Mucosa of rectum (tissue), 2 donors: Measurements from ENCODE around the gene AHNAK2.

Experiments used
- H3K27ac ChIP-seq, 2 donors: one replicate each; pipeline ENCODE4 v1.7.0; 2013; ENCODE audit warnings: inconsistent platforms in 2 of 2, low read depth in 2 of 2, low read length in 2 of 2
- H3K27me3 ChIP-seq, 2 donors: one replicate each; pipeline ENCODE4 v1.7.0; 2013; ENCODE audit warnings: low read length in 2 of 2; ENCODE audit not compliant: control insufficient read depth in 2 of 2, insufficient read depth in 2 of 2
- H3K36me3 ChIP-seq, 2 donors: one replicate each; pipeline ENCODE4 v1.7.0; 2013; ENCODE audit warnings: low read length in 2 of 2; ENCODE audit not compliant: control insufficient read depth in 2 of 2, insufficient read depth in 2 of 2
- H3K4me1 ChIP-seq, 2 donors: one replicate each; pipeline ENCODE4 v1.7.0; 2013; ENCODE audit warnings: low read length in 2 of 2, mild to moderate bottlenecking in 1 of 2; ENCODE audit not compliant: control insufficient read depth in 2 of 2, insufficient read depth in 2 of 2
- H3K4me3 ChIP-seq, 2 donors: one replicate each; pipeline ENCODE4 v1.7.0; 2013; ENCODE audit warnings: low read length in 2 of 2
- H3K9ac ChIP-seq, 2 donors: one replicate each; pipeline ENCODE4 v1.7.0; 2013; ENCODE audit warnings: low read length in 2 of 2, low read depth in 1 of 2, mild to moderate bottlenecking in 1 of 2
- H3K9me3 ChIP-seq, 2 donors: one replicate each; pipeline ENCODE4 v1.7.0; 2013; ENCODE audit warnings: low read length in 2 of 2; ENCODE audit not compliant: control insufficient read depth in 2 of 2
- donor health status: healthy.
- donor health status: Normal muscosa, but diverticular disease.

Gene AHNAK2

DNA sequence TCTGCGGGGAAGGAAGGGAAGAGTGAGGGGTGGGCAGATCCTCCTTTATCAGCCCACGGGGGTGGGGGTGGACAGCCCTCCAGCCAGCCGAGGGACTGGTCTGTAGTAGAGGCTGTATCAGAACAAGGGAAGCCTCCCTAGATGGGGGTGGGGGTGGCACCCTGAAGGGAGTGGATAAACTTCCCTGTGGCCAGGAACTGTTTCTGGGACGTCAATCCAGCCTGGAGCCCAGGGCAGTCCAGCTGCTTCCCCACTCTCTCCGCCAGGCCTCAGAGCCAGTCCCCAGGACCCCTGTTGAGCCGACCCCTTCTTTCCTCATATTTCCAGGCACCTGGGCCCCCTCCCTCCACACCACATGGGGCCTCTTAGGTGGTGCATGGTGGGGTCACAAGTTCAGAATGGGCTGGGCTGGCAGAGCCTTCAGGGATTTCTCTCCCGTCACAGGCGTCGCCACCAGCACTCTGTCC lies 46.8 kb downstream of the AHNAK2 start:
- Histone ChIP-seq H3K36me3 (no peaks in the 10 kb centered on the region), H3K9me3 (no peaks in the 10 kb centered on the region), H3K27ac (no peak overlapping the region), H3K4me1 (peaks cover 2 to 6% of the 10 kb centered on the region in 2 donors), H3K27me3 (peaks cover 18 to 35% of the 10 kb centered on the region in 2 donors), H3K9ac (no peak overlapping the region), H3K4me3 (no peak overlapping the region)

DNA sequence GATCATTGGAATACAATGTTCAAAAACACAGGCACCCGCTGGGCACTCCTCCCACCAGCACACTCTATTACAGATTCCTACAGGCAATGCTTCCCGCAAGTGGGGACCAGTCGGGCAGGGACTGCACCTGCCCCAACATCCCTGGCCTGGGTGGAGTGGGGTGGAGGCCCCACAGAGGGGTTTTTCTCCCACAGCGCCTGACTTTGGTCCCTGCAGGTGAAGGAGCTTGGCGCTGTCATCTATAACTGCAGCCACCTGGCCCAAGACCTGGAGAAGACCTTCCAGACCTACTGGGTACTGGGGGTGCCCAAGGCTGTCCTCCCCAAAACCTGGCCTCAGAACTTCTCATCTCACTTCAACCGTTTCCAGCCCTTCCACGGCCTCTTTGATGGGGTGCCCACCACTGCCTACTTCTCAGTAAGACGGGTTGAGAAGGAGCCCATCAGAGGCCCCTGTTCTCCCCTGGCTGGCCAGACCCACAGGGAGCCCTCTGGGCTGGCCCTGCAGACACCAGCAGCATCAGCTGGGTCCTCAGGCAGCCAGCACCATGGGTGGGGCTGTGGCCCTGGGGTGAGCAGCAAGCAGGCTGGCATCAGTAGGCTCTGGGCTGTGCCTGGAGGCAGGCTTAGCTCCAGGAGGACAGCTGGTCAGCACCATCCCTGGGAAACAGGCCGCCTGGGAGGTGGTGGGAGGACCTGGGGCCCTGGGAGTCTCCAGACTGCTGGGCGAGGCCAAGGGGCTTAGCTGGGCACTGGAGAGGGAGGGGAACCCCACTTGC lies 47.5 kb downstream of the AHNAK2 start:
- H3K27me3 ChIP-seq: peaks cover 18 to 31% of the 10 kb centered on the region in 2 donors
- no peaks in the 10 kb centered on the region for H3K9me3 ChIP-seq
- H3K27ac ChIP-seq: no peak overlapping the region
- peaks cover 2 to 11% of the 10 kb centered on the region in 2 donors for H3K4me1 ChIP-seq
- no peaks in the 10 kb centered on the region for H3K36me3 ChIP-seq
- no peak overlapping the region for H3K9ac ChIP-seq
- no peak overlapping the region for H3K4me3 ChIP-seq

DNA sequence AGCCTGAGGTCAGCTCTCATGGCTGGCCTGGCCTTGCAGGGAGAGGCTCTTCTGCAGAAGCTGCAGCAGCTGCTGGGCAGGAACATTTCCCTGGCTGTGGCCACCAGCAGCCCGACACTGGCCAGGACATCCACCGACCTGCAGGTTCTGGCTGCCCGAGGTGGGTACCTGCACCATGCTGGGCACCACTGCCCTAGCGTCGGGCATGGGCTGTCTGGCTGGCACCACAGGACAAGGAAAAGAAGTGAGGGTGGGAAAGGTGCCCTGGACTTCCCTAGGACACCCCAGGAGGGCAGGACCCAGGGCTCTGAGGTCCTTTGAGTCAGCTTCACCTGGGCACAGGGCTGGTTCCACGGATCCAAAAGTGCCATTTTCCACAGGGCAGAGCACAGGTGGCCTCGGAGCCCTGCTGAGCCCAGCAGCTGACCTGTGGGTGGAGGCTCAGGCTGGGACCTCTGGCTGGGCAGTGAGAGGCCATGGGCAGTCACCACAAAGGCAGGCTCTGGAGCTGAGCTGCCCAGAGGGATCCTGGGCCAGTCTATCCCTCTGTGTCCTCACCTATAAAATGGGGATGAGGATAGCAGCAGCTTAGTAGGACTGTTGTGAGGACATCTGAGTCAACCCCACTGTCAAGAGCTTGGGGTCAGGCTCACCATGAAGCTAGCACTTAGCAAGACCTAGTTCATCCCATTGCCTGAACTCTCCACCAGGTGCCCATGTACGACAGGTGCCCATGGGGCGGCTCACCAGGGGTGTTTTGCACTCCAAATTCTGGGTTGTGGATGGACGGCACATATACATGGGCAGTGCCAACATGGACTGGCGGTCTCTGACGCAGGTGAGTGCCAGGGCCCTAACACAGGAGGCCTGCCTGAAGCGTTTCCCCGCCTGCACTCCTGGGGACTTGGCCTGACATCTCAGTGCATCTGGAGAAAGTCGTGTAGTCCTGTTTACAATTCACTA lies 48.6 kb downstream of the AHNAK2 start:
- H3K9me3 ChIP-seq: no peaks in the 10 kb centered on the region
- no peak overlapping the region for H3K27ac ChIP-seq
- no peak overlapping the region for H3K4me3 ChIP-seq
- H3K27me3 ChIP-seq: peaks cover 11 to 23% of the 10 kb centered on the region in 2 donors
- H3K4me1 ChIP-seq: peaks cover 2 to 11% of the 10 kb centered on the region in 2 donors
- H3K36me3 ChIP-seq: no peaks in the 10 kb centered on the region
- no peak overlapping the region for H3K9ac ChIP-seq

DNA sequence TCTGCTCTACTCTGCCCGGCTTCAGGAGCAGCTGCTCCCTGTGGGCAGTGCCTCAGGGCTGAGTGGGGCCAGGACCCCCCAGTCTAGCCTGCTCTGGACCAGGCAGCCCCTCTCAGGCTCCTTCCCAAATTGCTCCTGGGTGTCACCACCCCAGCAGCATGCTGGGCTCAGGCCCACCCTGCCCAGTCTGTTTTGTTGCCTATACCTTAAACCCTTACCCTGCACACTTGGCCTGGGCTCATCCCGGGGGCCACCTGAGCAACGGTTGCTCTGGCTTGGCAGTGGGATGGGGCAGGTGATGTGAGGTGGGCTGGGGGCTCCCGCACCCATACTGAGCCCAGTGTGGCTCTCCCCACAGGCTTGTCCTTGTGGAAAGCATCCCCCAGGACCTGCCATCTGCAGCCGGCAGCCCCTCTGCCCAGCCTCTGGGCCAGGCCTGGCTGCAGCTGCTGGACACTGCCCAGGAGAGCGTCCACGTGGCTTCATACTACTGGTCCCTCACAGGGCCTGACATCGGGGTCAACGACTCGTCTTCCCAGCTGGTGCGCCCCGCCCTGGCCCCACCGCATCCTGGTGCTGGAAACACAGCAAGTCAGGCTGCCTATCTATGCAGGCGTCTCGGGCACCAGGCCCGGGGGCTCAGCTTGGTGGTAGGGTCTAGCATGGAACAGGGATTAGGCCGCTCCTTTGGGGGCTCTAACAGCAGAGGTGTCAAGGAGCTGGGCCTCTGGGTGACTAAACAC lies 49.6 kb downstream of the AHNAK2 start:
- H3K27me3 ChIP-seq: peaks cover 4 to 17% of the 10 kb centered on the region in 2 donors
- H3K36me3 ChIP-seq: no peaks in the 10 kb centered on the region
- no peak overlapping the region for H3K9ac ChIP-seq
- no peak overlapping the region for H3K27ac ChIP-seq
- H3K4me3 ChIP-seq: no peak overlapping the region
- H3K4me1 ChIP-seq: peaks cover 2 to 11% of the 10 kb centered on the region in 2 donors
- no peaks in the 10 kb centered on the region for H3K9me3 ChIP-seq

DNA sequence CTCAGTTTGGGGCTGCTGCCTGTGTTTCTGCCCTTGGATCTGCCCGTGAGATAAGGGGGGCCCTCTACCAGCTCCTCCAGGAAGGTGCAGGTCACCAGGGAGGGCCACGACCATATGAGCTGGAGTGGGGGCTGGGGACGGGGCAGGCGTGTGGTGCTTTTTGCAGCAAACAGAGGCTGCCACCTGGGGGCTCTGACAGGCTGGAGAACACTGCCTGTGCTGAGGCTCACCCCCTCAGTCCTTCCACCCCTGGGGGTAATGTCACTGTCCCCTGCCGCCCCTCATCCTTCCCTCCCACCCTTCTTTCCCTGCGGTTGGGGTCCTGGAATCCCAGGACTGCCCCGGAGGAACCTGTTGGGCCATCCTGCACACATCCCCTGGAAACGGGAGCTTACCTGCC lies 50.3 kb downstream of the AHNAK2 start:
- Histone ChIP-seq H3K27ac (no peak overlapping the region), H3K4me1 (peaks cover 2 to 11% of the 10 kb centered on the region in 2 donors), H3K9me3 (no peaks in the 10 kb centered on the region), H3K36me3 (no peaks in the 10 kb centered on the region), H3K4me3 (no peak overlapping the region), H3K27me3 (peaks cover 4 to 17% of the 10 kb centered on the region in 2 donors), H3K9ac (no peak overlapping the region)

DNA sequence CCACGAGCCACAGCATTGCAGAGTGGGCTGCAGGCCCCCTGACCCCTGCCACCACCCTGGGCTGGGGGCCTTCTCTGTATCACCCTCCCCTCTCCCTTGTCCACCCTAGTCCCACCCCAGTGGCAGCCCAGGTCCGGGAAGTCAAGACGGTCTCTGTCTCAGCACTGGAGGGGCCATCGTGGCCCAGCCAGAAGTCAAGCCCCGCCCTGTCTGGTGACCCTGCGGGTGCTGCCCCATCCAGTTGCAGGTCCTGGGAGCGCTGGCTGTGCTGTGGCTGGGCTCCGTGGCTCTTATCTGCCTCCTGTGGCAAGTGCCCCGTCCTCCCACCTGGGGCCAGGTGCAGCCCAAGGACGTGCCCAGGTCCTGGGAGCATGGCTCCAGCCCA lies 50.8 kb downstream of the AHNAK2 start:
- Histone ChIP-seq H3K9me3 (no peaks in the 10 kb centered on the region), H3K9ac (no peak overlapping the region), H3K36me3 (no peaks in the 10 kb centered on the region), H3K4me1 (peaks cover 2 to 11% of the 10 kb centered on the region in 2 donors), H3K4me3 (no peak overlapping the region), H3K27me3 (peaks cover 4 to 13% of the 10 kb centered on the region in 2 donors), H3K27ac (no peak overlapping the region)

GRCh38 chr14:104926619-104927431 lies 51.3 kb downstream of the AHNAK2 start:
- no peaks in the 10 kb centered on the region for H3K9me3 ChIP-seq
- peak overlapping the region in 1 of 2 donors; percentile 16 for H3K27ac ChIP-seq
- H3K36me3 ChIP-seq: no peaks in the 10 kb centered on the region
- no peak overlapping the region for H3K9ac ChIP-seq
- H3K27me3 ChIP-seq: peaks cover 4 to 7% of the 10 kb centered on the region in 2 donors
- H3K4me3 ChIP-seq: peak overlapping the region in 1 of 2 donors; percentile 26
- H3K4me1 ChIP-seq: peaks cover 2 to 11% of the 10 kb centered on the region in 2 donors

DNA sequence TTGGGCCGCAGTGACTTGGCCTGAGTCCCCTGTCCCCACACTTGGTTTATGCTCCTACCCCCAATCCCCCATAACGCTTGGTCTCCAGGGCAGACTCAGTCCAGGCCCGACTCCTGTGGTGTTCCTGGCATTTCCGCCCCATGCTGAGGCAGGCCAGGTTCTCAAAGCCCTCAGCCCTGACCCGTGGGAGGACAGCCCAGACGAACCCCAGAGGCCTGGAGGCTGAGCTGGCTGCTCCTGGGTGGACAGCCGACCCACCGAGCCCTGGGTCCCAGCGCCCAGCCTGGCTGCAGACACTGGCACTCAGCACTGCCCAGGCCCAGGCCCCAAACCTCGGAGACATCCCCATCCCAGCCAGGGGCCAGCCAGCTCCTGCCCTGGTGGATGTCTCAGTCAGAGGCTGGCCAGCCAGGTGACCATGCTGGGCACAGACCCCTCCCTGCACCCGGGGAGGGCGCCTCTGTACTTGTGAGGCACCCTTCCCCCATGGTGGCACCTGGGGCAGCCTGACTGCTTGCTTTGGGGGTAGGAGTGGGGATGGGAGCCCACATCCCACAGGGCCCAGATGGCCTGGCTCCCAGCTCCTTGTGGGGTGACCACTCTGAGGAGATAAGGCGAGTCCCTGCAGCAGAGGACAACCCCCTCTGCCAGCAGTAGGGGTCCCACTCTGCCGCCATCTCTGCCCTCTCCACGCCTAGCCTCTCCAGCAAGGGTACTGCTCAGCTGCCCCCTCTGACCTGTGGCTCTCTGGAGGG lies 52.1 kb downstream of the AHNAK2 start:
- H3K36me3 ChIP-seq: no peaks in the 10 kb centered on the region
- no peaks in the 10 kb centered on the region for H3K9me3 ChIP-seq
- H3K27me3 ChIP-seq: peaks cover 4 to 5% of the 10 kb centered on the region in 2 donors
- H3K27ac ChIP-seq: peak overlapping the region in 1 of 2 donors; percentile 16
- peak overlapping the region in 1 of 2 donors; percentile 26 for H3K4me3 ChIP-seq
- H3K4me1 ChIP-seq: peaks cover 2 to 11% of the 10 kb centered on the region in 2 donors
- H3K9ac ChIP-seq: no peak overlapping the region
